GM18526 (cell line): Measurements from ENCODE around the gene KEAP1.

Experiments
- POLR2A ChIP-seq: IDR thresholded peaks from 3 replicates; pipeline ENCODE4 v1.6.1; 2011; ENCODE audit not compliant: insufficient read length; ENCODE audit errors: extremely low read depth

Gene KEAP1

DNA sequence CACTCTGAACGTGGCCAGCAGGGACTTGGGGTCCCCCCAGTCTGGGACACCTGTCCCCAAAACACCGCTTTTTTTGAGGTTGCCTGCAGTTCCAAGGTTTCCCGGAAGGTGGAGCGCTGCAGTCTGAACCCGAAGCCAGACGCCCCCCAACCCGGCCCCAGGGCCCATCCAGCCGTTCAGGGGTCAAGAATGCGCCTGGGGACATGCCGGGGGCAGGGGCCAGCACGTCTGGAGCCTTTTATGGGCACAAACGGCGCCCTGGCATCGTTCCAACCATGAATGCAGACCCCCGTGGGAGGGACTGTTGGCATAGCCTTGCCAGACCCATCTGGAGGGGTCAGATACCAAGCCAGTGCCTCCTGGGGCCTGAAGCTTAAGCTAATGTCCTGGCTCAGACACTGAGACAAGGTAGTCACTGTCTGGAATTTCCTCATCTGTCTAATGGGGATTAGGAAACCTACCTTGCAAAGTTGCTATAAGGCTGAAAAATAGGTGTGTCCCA, 7.2 kb upstream of the KEAP1 start:
- no peak for TF ChIP-seq POLR2A

DNA sequence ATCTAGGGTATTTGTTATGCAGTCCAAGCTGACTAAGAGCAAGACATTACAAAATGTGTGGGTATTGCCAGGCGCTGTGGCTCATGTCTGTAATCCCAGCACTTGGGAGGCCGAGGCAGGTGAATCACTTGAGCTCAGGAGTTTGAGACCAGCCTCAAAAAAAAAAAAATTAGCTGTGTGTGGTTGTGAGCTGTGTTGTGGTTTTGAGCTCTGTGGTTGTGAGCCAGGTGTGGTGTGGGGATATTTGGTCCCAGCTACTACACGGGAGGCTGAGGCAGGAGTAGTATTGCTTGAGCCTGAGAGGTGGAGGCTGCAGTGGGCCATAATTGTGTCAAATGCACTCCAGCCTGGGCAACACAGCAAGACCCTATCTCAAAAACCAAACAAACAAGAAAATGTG, 5.6 kb upstream of the KEAP1 start:
- TF ChIP-seq POLR2A, result no peak

DNA sequence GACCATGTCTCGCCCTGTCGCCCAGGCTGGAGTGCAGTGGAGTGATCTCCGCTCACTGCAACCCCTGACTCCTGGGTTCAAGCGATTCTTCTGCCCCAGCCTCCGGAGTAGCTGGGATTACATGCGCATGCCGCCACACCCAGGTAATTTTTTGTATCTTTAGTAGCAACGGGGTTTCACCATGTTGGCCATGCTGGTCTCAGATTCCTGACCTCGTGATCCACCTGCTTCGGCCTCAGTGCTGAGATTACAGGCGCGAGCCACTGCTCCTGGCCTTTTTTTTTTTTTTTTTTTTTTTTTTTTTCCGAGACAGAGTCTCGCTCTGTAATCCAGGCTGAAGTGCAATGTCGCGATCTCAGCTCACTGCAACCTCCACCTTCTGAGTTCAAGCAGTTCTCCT, 4.9 kb upstream of the KEAP1 start:
- no peak for TF ChIP-seq POLR2A

DNA sequence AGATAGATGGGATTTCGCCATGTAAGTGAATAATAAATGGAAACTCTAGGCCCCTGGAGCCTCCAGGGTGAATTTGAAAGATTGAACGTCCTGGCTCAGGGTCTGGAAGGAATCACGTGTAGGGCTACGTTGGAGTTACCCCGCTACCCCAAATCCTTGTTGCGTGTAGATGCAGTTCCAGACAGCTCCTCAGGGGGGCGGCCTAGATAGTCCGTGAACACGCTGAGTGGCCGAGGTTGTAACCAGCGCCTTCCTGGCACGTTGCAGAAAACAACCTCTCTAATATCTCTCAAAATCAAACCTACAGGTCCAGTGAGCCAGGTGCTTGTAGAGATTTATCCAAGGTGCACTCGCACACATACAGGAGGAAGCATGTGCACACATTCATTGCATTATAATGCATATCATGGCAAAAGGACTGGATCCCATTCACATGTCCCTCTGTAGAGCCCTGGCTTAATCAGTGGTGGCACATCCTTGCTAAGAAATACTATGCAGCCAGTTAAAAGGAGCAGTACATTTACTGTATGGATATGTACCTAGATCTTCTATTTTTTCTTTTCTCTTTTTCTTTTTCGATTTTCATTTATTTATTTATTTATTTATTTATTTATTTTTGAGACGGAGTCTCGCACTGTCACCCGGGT, 2.5 kb upstream of the KEAP1 start:
- no peak for TF ChIP-seq POLR2A

DNA sequence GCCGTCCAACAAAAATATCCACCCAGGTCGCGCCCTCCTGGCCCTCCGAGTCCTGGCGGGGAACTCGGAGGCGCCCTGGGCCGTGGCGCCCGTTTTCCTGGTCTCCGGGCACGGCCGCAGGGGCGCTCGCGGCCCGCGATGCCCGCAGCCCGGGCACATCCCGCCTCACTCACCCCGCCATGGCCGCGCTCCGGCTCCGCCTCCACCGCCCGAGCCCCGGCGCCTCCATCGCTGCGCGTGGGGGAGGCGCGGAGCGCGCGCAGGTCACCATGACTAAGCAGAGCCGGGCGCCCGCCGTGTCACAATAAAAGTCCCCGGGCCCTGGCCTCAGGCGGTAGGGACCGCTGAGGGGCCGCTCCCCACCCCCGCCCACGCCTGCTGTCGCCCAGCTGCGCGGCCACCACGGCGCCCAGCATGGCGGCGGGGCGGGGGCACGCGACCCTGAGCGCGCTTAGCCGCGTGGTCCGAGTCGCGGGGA, 593 bp downstream of the KEAP1 start:
- peak; percentile 91 for TF ChIP-seq POLR2A

DNA sequence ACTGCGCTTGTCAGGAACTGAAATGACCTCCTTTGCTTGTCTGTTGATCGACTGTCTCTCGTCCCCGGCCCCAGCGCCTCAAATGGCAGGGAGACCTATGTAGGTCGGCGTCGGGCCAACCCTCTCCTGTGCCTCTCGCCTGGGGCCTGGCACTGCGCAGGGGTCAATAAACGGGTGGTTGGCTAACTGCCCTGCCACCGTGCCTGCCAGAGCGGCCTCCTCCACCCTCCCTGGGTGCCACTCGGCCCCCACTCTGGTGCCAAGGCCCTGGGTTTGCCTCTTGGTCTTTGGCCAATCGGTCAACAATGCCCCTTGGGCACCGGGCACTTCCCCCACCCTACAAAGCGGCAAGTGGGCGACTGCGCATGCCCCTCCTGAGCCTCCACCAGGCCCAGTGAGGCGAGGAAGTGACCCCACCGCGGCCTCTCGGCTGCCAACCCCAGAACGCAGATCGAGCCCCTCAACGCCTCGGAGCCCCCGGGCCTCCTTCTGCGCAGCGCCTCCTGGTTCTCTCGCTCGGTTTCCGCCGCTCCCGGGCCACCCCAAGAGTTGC, 1.1 kb downstream of the KEAP1 start:
- no peak for TF ChIP-seq POLR2A

DNA sequence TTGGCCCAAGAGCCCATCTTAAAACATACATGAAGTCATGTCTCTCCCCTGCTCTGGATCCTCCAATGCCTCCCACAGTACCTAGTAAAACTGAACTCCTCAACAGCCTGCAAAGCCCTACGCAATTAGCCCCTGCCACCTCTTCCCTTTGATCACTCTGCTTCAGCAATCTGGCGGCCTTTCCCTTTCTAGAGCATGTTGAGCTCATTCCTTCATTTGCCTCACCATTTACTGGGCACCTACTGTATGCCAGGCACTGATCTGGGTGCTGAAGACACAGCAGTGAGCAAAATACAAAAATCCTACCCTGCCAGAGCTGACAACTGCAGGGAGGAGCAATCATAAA, 2.9 kb downstream of the KEAP1 start:
- no peak for TF ChIP-seq POLR2A

DNA sequence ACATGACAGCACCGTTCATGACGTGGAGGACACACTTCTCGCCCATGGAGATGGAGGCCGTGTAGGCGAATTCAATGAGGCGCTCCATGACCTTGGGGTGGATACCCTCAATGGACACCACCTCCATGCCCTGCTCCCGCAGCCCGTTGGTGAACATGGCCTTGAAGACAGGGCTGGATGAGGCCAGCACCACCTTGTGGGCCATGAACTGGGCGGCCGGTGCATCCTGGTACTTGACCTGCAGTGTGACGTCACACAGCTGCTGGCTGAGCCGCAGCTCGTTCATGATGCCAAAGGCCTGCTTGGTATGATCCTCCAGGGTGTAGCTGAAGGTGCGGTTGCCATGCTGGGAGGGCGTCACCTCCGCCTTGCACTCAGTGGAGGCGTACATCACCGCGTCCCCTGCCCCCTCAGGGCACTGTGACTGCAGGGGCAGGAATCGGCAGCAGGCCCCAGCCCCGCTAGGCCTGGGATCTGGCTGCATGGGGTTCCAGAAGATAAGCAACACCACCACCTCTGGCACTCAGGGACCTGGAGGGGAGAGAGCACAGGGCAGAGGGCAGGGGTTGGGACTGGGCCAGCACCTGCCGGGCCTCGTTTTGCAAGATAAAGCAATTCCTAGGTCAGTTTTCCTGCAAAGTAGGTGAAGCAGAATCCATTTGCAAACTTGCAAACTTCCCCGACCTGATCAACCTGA, 3.5 kb downstream of the KEAP1 start:
- TF ChIP-seq POLR2A, result no peak

DNA sequence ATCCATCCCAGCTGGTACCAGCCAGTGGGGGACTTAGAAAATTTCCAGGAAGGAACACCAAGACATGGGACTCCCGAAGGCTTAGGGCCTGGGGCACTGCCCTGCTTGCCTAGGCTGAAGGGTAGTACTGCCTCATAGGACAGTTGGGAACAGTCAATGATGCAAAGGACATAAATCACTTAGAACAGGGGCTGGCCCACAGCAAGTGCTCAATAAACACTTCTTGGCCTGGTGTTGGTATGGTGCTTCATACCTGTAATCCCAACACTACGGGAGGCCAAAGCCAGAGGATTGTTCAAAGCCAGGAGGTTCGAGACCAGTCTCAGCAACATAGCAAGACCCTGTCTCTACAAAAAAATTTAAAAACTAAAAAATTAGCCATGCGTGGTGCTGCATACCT, 5.8 kb downstream of the KEAP1 start:
- TF ChIP-seq POLR2A, result no peak

DNA sequence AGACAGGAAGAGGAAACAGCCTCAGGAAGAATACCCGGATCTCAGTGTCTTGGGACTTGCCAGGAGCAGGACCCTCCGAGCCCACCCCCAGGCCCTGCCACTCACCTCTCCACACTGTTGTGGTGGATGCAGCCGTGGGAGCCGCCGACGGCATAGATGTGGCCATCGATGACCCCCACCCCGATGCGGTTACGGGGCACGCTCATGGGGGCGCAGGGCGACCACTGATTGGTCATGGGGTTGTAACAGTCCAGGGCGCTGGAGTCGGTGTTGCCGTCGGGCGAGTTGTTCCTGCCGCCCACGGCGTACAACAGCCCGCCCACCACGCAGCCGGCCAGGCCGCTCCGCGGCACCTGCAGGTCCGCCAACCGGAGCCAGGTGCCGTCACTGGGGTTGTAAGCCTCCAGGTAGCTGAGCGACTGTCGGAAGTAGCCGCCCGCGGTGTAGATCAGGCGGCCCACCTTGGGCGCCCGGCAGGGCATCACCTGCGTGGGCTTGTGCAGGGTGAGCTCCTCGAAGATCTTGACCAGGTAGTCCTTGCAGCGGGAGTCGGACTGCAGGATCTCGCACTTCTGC, 11.6 kb downstream of the KEAP1 start:
- TF ChIP-seq POLR2A, result no peak

DNA sequence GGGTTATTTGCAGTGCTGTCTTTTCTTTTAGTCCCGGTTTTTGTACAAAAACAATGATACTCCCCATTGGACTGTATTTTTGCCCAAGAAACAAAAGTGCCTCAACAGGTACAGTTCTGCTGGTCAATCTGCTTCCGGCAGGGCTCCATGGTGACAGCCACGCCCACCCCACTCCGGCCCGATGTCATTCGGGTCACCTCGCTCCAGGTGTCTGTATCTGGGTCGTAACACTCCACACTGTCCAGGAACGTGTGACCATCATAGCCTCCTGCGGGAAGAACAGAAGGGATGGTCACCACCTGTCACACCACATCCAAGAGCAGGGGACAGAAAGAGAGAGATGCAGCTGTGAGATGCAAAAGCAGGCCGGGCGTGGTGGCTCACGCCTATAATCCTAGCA, 16.6 kb downstream of the KEAP1 start:
- TF ChIP-seq POLR2A, result no peak

DNA sequence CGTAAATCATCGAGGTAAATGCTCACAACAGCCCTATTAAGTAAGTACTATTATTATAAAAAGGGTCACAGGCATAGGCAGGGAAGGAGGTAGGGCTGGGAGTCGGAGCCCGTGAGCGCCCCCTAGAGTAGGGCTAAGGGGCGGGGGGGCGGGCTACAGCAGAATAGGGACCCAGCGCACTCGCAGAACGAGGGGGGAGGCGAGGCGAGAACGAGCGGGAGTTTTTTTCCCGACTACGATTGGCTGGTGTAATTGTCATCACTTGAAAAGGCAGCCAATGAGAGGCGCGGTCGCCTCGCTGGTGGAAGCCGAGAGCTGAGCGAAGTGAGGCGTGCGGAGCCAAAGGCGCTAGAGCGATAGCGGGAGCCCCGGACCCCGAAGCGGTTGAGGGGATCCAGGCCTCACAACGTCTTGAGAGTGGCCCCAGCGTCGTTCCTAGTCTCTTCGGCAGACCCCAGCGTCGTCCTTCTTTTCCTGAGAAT, 24.2 kb downstream of the KEAP1 start:
- TF ChIP-seq POLR2A, result no peak

DNA sequence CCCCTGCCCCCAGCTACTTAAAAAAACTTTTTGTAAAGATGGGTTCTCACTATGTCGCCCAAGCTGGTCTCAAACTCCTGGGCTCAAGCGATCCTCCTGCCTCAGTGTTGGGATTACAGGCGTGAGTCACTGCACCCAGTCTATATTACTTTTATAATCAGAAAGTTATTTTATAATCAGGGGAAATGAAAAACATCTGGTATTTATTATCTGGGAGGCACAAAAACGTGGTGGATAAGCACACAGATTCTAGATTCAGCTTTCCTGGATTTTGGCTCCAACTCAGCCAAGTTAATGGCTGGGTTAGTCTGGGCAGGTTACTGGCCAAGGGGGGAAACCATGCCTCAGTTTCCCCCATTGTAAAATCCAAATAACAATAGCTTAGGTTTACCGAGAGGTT, 24.7 kb downstream of the KEAP1 start:
- TF ChIP-seq POLR2A, result no peak

DNA sequence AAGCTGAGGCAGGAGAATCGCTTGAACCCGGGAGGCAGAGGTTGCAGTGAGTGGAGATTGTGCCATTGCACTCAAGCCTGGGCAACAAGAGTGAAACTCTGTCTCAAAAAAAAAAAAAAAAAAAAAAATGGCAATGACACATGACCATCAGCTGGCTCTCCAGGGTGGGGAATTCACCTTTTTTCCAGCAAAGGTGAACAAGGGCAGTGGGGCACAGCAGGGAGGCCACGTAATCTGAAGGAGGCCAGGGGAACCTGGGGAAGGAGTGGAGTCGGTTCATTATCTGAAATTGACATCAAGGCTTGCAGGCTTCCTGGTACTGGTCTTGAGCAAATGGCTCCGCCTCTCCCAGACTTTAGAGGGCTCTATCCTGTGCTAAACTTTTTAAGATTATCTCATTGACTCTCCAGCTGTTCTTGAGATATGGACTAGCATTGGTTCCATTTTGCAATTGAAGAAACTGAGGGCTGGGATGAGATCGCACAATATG, 28.1 kb downstream of the KEAP1 start:
- TF ChIP-seq POLR2A, result no peak

DNA sequence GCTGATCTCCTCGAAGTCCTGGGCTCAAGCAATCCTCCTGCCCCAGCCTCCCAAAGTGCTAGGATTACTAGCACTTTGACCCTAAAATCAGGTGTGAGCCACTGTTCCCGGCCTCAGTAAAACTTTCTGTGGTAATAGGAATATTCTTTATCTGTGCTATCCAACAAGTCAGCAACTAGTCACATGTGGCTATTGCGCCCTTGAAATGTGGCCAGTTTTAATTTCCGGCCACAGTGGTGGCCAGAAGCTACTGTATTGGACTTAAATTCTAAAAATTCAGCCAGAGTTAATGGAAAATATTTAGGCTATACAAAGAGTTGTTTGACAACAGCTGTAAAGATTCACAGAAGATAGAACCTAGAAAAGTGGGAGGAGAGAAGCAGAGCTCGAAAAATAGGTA, 30.0 kb downstream of the KEAP1 start:
- no peak for TF ChIP-seq POLR2A

DNA sequence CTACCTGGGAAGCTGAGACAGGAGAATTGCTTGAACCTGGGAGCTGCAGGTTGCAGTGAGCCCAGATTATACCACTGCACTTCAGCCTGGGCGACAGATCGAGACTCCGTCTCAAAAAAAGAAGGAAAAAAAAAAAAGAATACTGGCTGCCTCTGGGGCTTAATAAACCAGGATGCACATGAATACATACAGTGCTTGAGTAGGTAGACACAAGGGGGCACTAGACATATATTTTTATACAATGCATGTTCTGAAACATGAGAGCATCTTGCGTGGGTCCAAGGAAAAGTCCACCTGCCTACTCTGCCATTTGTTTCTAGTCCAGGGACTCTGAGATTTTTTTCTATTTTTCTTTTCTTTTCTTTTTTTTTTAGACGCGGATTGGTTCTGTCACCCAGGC, 31.2 kb downstream of the KEAP1 start:
- TF ChIP-seq POLR2A, result no peak
